Body of pancreas (tissue), 4 donors: ENCODE data around the gene HCRT. TPM values are rescaled to one million over a fixed set of nuclear protein-coding genes. Genes with fewer than 3 reads are reported as not detected.

Experiments used
- ATAC-seq: fragments of 150-250 bp; one replicate; pipeline ENCODE4 v1.9.1; 2016
- DNase-seq, 4 donors: peaks; one replicate each; pipeline ENCODE4 v3.0.0-alpha.2; 2019
- H3K27ac ChIP-seq, 4 donors: fragments of 200-600 bp; sonication (generic); 1 replicate in 3 of 4; 2 replicates in 1 of 4; pipeline versions ENCODE4 v1.5.1 to v1.6.1; 2016 to 2019; ENCODE audit warnings: mild to moderate bottlenecking in 1 of 4, mixed read lengths in 1 of 4, moderate library complexity in 1 of 4
- H3K27me3 ChIP-seq, 2 donors: fragments of 200-600 bp; sonication (generic); one replicate each; pipeline ENCODE4 v1.6.0; 2016; ENCODE audit warnings: mild to moderate bottlenecking in 1 of 2
- H3K36me3 ChIP-seq, 2 donors: fragments of 200-600 bp; sonication (generic); replicated peaks in 1 of 2; 2 replicates each; pipeline ENCODE4 v1.5.1; 2016; ENCODE audit warnings: low read depth in 2 of 2; ENCODE audit not compliant: insufficient read depth in 1 of 2
- H3K4me1 ChIP-seq: fragments of 200-600 bp; sonication (generic); one replicate; pipeline ENCODE4 v1.6.0; 2016
- H3K4me3 ChIP-seq, 2 donors: fragments of 200-600 bp; sonication (generic); 1 replicate in 1 of 2; 2 replicates in 1 of 2; pipeline ENCODE4 v1.5.1; 2016 to 2019
- H3K9me3 ChIP-seq, 3 donors: fragments of 200-600 bp; sonication (generic); 1 replicate in 2 of 3; 2 replicates in 1 of 3; pipeline ENCODE4 v1.5.1; 2016
- CTCF ChIP-seq, 7 experiments: fragments of 450-650 bp in 4 of 7; fragments of 200-600 bp in 3 of 7; sonication (generic) in 3 of 7; IDR thresholded peaks; one replicate each; pipeline ENCODE4 v1.5.1; 2016 to 2019; ENCODE audit warnings: antibody characterized with exemption in 7 of 7
- POLR2A ChIP-seq, 3 donors: fragments of 450-650 bp; IDR thresholded peaks; one replicate each; pipeline ENCODE4 v1.6.1; 2016; ENCODE audit warnings: antibody characterized with exemption in 3 of 3, mild to moderate bottlenecking in 2 of 3
- WGBS, 2 donors: methylation state at CpG; one replicate each; pipeline ENCODE4 v1.1.5; 2017; 5-methylcytosine and 5-hydroxymethylcytosine counted together
- intact Hi-C: fragments of 100-400 bp; cut with DNase I; formaldehyde crosslinking; loops from one replicate; pipeline ENCODE4 v1.15.1; 2023
- total RNA-seq, 2 donors: library from RNA; depleted of rRNA; stranded (reverse); fragments of >200 nt; gene quantifications; one replicate each; pipeline ENCODE4 v1.1.0, GENCODE V29; 2016

The HCRT gene
- total RNA-seq, 2 donors from 2014 or later: not detected

DNA sequence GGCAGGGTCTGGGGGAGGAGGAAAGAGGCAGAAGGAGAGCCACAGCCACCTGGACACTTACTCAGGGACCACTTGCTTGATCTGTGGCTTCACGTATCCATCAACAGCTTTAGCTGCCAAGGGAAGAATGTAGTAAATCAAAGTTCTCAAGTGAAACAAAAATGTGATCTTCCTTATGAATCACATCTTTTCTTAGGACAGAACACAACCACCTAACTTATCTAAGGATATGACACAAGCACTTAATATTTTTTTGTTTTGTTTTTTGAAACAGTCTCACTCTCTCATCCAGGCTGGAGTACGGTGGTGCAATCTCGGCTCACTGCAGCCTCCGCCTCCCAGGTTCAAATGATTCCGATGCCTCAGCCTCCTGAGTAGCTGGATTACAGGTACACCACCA is 17.4 kb upstream of the HCRT start:
- WGBS, 2 donors: 97% methylated on average over 5 of the region's 5 CpGs
- DNase-seq (no peak), ATAC-seq (no peak)
- H3K9me3 ChIP-seq: no peaks in the 10 kb centered on the region
- no peak for TF ChIP-seq POLR2A (IDR thresholded peaks at IDR 0.05)
- TF ChIP-seq CTCF (IDR thresholded peaks at IDR 0.05): no peak
- peaks cover 20% of the 10 kb centered on the region for H3K4me1 ChIP-seq
- H3K27me3 ChIP-seq: no peaks in the 10 kb centered on the region
- H3K27ac ChIP-seq: peak overlapping the region in 1 of 4 donors; percentile 26
- H3K4me3 ChIP-seq: no peak overlapping the region
- intact Hi-C loops: no loop called here
- peaks cover 0 to 4% of the 10 kb centered on the region in 2 donors for H3K36me3 ChIP-seq

DNA sequence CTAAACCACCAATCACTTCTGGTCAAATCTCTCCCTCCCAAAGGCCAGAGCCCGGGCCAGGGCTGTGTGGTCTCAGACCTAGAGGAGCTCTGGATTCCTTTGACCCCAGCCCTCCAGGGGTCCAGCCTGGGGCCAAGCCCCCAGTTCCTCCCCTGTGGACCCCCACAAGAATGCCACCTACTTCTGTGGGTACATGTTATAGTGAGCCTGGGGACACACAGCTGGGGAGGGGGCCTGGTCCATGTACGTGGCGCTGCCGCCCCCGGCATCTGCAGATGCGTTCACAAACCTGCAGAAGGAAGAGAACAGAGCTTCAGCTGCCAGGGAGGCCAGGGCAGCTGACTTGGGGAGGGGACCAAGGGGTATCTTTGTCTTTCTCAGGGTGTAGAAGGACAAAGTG is 16.9 kb upstream of the HCRT start:
- H3K36me3 ChIP-seq: peaks cover 0 to 4% of the 10 kb centered on the region in 2 donors
- peaks cover 20% of the 10 kb centered on the region for H3K4me1 ChIP-seq
- no peaks in the 10 kb centered on the region for H3K9me3 ChIP-seq
- H3K27ac ChIP-seq: peak overlapping the region in 3 of 4 donors; percentile 26 to 80 (median 77)
- intact Hi-C loops: no loop called here
- no peaks in the 10 kb centered on the region for H3K27me3 ChIP-seq
- WGBS, 2 donors: 67 to 91% methylated on average over 1 to 6 of the region's 6 CpGs
- ATAC-seq (no peak), DNase-seq (no peak)
- TF ChIP-seq CTCF (IDR thresholded peaks at IDR 0.05): no peak
- no peak for TF ChIP-seq POLR2A (IDR thresholded peaks at IDR 0.05)
- no peak overlapping the region for H3K4me3 ChIP-seq

DNA sequence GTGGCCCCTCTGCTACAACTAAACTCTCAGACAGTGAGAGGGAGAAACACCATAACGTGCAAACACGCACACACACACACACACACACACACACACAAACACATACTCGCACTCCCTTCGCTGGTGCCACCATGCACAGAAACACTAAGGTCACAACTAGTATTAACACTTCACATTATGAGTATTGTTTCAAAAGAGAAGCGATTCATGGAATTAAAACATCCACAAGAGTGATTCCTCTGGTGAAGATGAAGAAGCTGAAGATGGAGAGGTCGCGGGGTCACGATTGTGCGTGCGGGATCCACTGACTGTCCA is 16.2 kb upstream of the HCRT start:
- peaks cover 20% of the 10 kb centered on the region for H3K4me1 ChIP-seq
- H3K4me3 ChIP-seq: no peak overlapping the region
- no peaks in the 10 kb centered on the region for H3K9me3 ChIP-seq
- WGBS, 2 donors: 73 to 74% methylated on average over 10 of the region's 10 CpGs
- DNase-seq (no peak), ATAC-seq (no peak)
- peak overlapping the region; percentile 67 to 80 (median 74) for H3K27ac ChIP-seq
- intact Hi-C loops: no loop called here
- peaks cover 0 to 4% of the 10 kb centered on the region in 2 donors for H3K36me3 ChIP-seq
- no peaks in the 10 kb centered on the region for H3K27me3 ChIP-seq
- no peak for TF ChIP-seq POLR2A (IDR thresholded peaks at IDR 0.05)
- TF ChIP-seq CTCF (IDR thresholded peaks at IDR 0.05): no peak

DNA sequence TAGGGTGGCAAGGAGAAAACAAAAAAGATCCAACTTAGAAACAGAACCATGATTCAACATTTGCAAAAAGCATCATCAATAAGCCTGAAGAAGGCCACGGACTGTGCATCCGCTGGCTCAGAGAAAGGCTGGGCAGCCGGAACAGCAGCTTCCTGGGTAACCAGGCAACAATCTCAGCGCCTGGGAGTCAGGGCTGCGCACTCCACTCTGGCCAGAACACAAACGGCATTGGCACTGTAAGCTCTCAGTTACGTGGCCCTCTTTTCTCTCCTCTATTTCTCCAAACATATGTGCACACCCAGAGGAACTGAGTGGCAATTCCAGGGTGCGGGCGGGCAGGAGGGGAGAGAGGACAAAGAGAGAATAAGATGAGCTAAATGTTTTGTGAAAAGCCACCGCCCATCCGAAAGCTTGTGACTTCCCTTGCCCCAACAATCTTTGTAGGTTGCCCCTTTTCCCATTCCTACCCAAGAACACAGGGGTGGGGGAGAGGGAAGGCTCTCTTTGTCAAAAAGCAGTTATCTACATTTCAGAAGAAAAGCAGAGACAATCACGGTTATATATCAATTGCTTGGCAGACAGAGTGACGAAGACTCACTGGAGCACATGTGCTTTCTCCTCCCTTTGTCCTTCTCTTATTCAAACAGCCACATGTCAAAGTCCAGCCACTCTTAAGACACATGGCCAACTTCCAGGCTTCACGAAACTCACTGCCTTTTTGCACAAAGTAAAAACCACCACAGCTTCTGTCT is 15.6 kb upstream of the HCRT start:
- Histone ChIP-seq H3K4me1 (peaks cover 20% of the 10 kb centered on the region), H3K27me3 (no peaks in the 10 kb centered on the region), H3K36me3 (peaks cover 0 to 2% of the 10 kb centered on the region in 2 donors), H3K27ac (peak overlapping the region; percentile 67 to 80 (median 74)), H3K4me3 (no peak overlapping the region), H3K9me3 (no peaks in the 10 kb centered on the region)
- TF ChIP-seq CTCF (IDR thresholded peaks at IDR 0.05) (no peak), POLR2A (IDR thresholded peaks at IDR 0.05) (peak in 2 of 3 donors; percentile 58 to 61)
- ATAC-seq (peak; percentile 96), DNase-seq (peak; percentile 77 to 87 (median 86))
- WGBS, 2 donors: 39 to 40% methylated on average over 13 to 14 of the region's 14 CpGs
- intact Hi-C loops: no loop called here
